HG03159 (cell line): Measurements from ENCODE around the gene GAMT.

Experiments
- ATAC-seq: cut with Tn5 transposase; IDR thresholded peaks from one replicate; pipeline ENCODE4 v1.9.1; 2021; ENCODE audit warnings: mild to moderate bottlenecking, moderate library complexity; ENCODE audit not compliant: unreplicated experiment

Gene GAMT

GRCh38 chr19:1401889-1402217 is 511 bp upstream of the GAMT start:
- no peak for ATAC-seq

- ATAC-seq: no peak
Observed at GRCh38 chr19:1400281-1401137, 833 bp downstream of the GAMT start.

GRCh38 chr19:1399745-1400144 is 1.6 kb downstream of the GAMT start:
- no peak for ATAC-seq

- no peak for ATAC-seq
Observed at GRCh38 chr19:1399079-1399478, 2.3 kb downstream of the GAMT start.

GRCh38 chr19:1397838-1398237 is 3.5 kb downstream of the GAMT start:
- no peak for ATAC-seq

- no peak for ATAC-seq
Observed at GRCh38 chr19:1396768-1397679, 4.3 kb downstream of the GAMT start.

GRCh38 chr19:1396019-1396767 is 5.1 kb downstream of the GAMT start:
- ATAC-seq: no peak

- no peak for ATAC-seq
Observed at GRCh38 chr19:1395194-1396018, 5.9 kb downstream of the GAMT start.

- ATAC-seq: no peak
Observed at GRCh38 chr19:1394252-1395193, 6.8 kb downstream of the GAMT start.

- no peak for ATAC-seq
Observed at GRCh38 chr19:1393841-1394240, 7.5 kb downstream of the GAMT start.

GRCh38 chr19:1392939-1393530 is 8.3 kb downstream of the GAMT start:
- ATAC-seq: no peak

- ATAC-seq: no peak
Observed at GRCh38 chr19:1392407-1392806, 8.9 kb downstream of the GAMT start.

- ATAC-seq: no peak
Observed at GRCh38 chr19:1390890-1391423, 10.4 kb downstream of the GAMT start.

GRCh38 chr19:1389033-1389940 is 12.1 kb downstream of the GAMT start:
- no peak for ATAC-seq

GRCh38 chr19:1388637-1389026 is 12.7 kb downstream of the GAMT start:
- no peak for ATAC-seq

- no peak for ATAC-seq
Observed at GRCh38 chr19:1387684-1388636, 13.4 kb downstream of the GAMT start.
